ENCODE data around the gene MVB12A.
A peak's percentile ranks its signal among the peaks of the same experiment; 100 is the strongest.

Gene MVB12A

DNA sequence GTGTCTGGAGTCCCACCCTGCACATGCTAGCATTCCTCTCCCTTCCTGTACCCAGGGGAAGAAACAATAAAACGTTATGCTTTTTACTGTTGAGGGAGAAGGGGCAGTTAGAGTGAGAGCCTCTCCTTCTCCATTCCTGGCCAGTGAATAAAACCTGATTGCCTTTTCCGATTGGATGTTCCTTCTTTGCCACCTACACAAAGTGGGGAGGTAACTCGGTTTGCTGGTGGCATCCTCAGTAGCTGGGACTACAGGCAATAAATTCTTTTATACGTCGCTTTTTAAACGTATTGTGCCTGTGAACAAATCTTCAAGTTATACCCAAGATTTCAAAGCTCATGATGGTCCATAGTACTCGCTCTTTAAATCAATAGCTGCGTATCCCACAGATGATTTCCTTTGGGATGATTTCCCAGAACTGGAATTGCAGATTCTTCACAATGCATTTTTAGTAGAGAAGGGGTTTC, 660 bp upstream of the MVB12A start:
- no CpG with 5 or more reads among the region's 8 CpGs for WGBS, 2 donors (ENCODE audit: extremely low coverage in 2 of 2, insufficient read length in 2 of 2, insufficient replicate concordance in 1 of 2)
- peak overlapping the region; percentile 31 for H3K4me2 ChIP-seq (ENCODE audit: insufficient read depth, low read length, poor library complexity, severe bottlenecking)
- H3K4me1 ChIP-seq (ENCODE audit: control insufficient read depth in 2 of 2, insufficient read depth in 1 of 2, low read depth in 1 of 2, low read length in 2 of 2) = peaks cover 3 to 14% of the 10 kb centered on the region in 2 donors
- H2BK15ac ChIP-seq (ENCODE audit: low read length) = no peak overlapping the region
- no peak overlapping the region for H3K14ac ChIP-seq (ENCODE audit: low read length)
- H3K9me3 ChIP-seq (replicated peaks in 1 of 2; ENCODE audit: control insufficient read depth in 2 of 2, insufficient read depth in 1 of 2, low read depth in 1 of 2, low read length in 2 of 2) = no peaks in the 10 kb centered on the region
- H3K36me3 ChIP-seq (replicated peaks in 1 of 2; ENCODE audit: control insufficient read depth in 2 of 2, insufficient read depth in 2 of 2, low read length in 2 of 2) = peaks cover 2 to 4% of the 10 kb centered on the region in 2 donors
- no peak overlapping the region for H3K4ac ChIP-seq (ENCODE audit: low read length)
- H2AK5ac ChIP-seq (ENCODE audit: low read depth, low read length) = no peak overlapping the region
- H3K23ac ChIP-seq (ENCODE audit: low read depth, low read length, poor library complexity) = no peak overlapping the region
- H3K9ac ChIP-seq (ENCODE audit: low read depth, low read length, poor library complexity) = no peak overlapping the region
- peak overlapping the region; percentile 79 for H3K27ac ChIP-seq (replicated peaks; ENCODE audit: low read length)
- H3K18ac ChIP-seq (ENCODE audit: low read length) = no peak overlapping the region
- no peak overlapping the region for H2BK5ac ChIP-seq (ENCODE audit: low read length)
- H2BK12ac ChIP-seq (ENCODE audit: low read length) = no peak overlapping the region
- H3K27me3 ChIP-seq (ENCODE audit: control insufficient read depth in 3 of 3, insufficient read depth in 3 of 3, low read depth in 1 of 3, low read length in 3 of 3) = no peaks in the 10 kb centered on the region
- H2AFZ ChIP-seq (ENCODE audit: low read length) = peak overlapping the region; percentile 79
- DNase-seq (ENCODE audit: low spot score) = no peak
- H2BK120ac ChIP-seq (ENCODE audit: low read depth, low read length) = no peak overlapping the region
- H3K79me1 ChIP-seq (ENCODE audit: low read depth, low read length) = peaks cover 4% of the 10 kb centered on the region
- H4K8ac ChIP-seq (ENCODE audit: low read depth, low read length) = no peak overlapping the region
- H3K4me3 ChIP-seq (ENCODE audit: low read length in 2 of 2) = peak overlapping the region; percentile 56 to 69
- no peak overlapping the region for H4K91ac ChIP-seq (ENCODE audit: low read depth, low read length, poor library complexity)

DNA sequence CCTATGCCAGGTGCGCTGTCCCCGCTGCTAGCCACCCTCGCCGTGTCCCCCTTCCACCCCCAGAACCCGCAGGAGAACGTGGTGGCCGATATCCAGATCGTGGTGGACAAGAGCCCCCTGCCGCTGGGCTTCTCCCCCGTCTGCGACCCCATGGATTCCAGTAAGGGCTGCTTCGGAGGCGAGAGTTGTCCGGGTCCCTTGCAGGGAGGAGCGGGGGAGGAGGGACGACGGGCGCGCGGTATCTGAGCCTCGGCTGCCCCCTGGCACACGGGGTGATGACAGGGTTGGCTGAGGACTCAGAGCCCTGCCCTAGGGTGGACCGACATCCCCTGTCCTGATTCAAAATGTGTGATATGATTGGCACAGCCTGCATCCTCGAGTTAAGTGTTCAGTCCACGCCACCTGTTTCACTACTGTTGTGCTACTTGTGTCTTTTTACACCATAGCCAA, 653 bp downstream of the MVB12A start:
- H4K91ac ChIP-seq (ENCODE audit: low read depth, low read length, poor library complexity) = peak overlapping the region; percentile 64
- H3K9ac ChIP-seq (ENCODE audit: low read depth, low read length, poor library complexity) = peak overlapping the region; percentile 92
- H3K36me3 ChIP-seq (replicated peaks in 1 of 2; ENCODE audit: control insufficient read depth in 2 of 2, insufficient read depth in 2 of 2, low read length in 2 of 2) = peaks cover 2 to 4% of the 10 kb centered on the region in 2 donors
- peak overlapping the region; percentile 87 for H2BK5ac ChIP-seq (ENCODE audit: low read length)
- no peak overlapping the region for H3K27ac ChIP-seq (replicated peaks; ENCODE audit: low read length)
- peak overlapping the region; percentile 99 for H2AK5ac ChIP-seq (ENCODE audit: low read depth, low read length)
- peak overlapping the region; percentile 89 for H3K4me2 ChIP-seq (ENCODE audit: insufficient read depth, low read length, poor library complexity, severe bottlenecking)
- H3K27me3 ChIP-seq (ENCODE audit: control insufficient read depth in 3 of 3, insufficient read depth in 3 of 3, low read depth in 1 of 3, low read length in 3 of 3) = no peaks in the 10 kb centered on the region
- H3K4me3 ChIP-seq (ENCODE audit: low read length in 2 of 2) = peak overlapping the region; percentile 69 to 86
- no peak overlapping the region for H3K4ac ChIP-seq (ENCODE audit: low read length)
- no CpG with 5 or more reads among the region's 25 CpGs for WGBS, 2 donors (ENCODE audit: extremely low coverage in 2 of 2, insufficient read length in 2 of 2, insufficient replicate concordance in 1 of 2)
- peak overlapping the region; percentile 85 for H3K23ac ChIP-seq (ENCODE audit: low read depth, low read length, poor library complexity)
- peaks cover 6 to 17% of the 10 kb centered on the region in 2 donors for H3K4me1 ChIP-seq (ENCODE audit: control insufficient read depth in 2 of 2, insufficient read depth in 1 of 2, low read depth in 1 of 2, low read length in 2 of 2)
- peak overlapping the region; percentile 58 for H2BK12ac ChIP-seq (ENCODE audit: low read length)
- H2BK120ac ChIP-seq (ENCODE audit: low read depth, low read length) = peak overlapping the region; percentile 83
- peak overlapping the region; percentile 100 for H2AFZ ChIP-seq (ENCODE audit: low read length)
- H3K9me3 ChIP-seq (replicated peaks in 1 of 2; ENCODE audit: control insufficient read depth in 2 of 2, insufficient read depth in 1 of 2, low read depth in 1 of 2, low read length in 2 of 2) = no peaks in the 10 kb centered on the region
- H3K18ac ChIP-seq (ENCODE audit: low read length) = peak overlapping the region; percentile 95
- H2BK15ac ChIP-seq (ENCODE audit: low read length) = peak overlapping the region; percentile 98
- H3K14ac ChIP-seq (ENCODE audit: low read length) = peak overlapping the region; percentile 94
- DNase-seq (ENCODE audit: low spot score) = no peak
- H3K79me1 ChIP-seq (ENCODE audit: low read depth, low read length) = peaks cover 4% of the 10 kb centered on the region
- H4K8ac ChIP-seq (ENCODE audit: low read depth, low read length) = peak overlapping the region; percentile 98

DNA sequence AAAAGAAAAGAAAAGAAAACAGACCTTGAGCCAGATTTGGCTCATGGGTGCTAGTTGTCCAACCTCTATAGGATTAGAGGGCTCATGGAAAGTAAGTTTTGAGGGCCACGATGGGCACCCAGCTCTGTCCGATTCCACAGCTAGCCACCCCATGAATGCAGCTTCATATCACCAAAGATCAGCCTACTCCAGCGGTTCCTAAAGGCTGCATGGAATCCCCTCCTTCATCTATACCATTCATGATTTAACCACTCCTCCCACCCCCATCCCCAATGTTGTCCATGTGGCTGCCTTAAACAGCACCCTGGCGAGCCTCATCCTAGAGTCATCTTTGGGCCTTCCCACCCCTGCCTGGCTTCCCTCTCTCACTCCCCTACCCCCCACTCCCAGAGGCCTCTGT, 2.1 kb downstream of the MVB12A start:
- H3K36me3 ChIP-seq (replicated peaks in 1 of 2; ENCODE audit: control insufficient read depth in 2 of 2, insufficient read depth in 2 of 2, low read length in 2 of 2) = peaks cover 2 to 4% of the 10 kb centered on the region in 2 donors
- H2BK120ac ChIP-seq (ENCODE audit: low read depth, low read length) = no peak overlapping the region
- DNase-seq (ENCODE audit: low spot score) = no peak
- no peaks in the 10 kb centered on the region for H3K9me3 ChIP-seq (replicated peaks in 1 of 2; ENCODE audit: control insufficient read depth in 2 of 2, insufficient read depth in 1 of 2, low read depth in 1 of 2, low read length in 2 of 2)
- H3K27ac ChIP-seq (replicated peaks; ENCODE audit: low read length) = no peak overlapping the region
- no peaks in the 10 kb centered on the region for H3K27me3 ChIP-seq (ENCODE audit: control insufficient read depth in 3 of 3, insufficient read depth in 3 of 3, low read depth in 1 of 3, low read length in 3 of 3)
- H2AFZ ChIP-seq (ENCODE audit: low read length) = no peak overlapping the region
- no peak overlapping the region for H2BK12ac ChIP-seq (ENCODE audit: low read length)
- peaks cover 6 to 16% of the 10 kb centered on the region in 2 donors for H3K4me1 ChIP-seq (ENCODE audit: control insufficient read depth in 2 of 2, insufficient read depth in 1 of 2, low read depth in 1 of 2, low read length in 2 of 2)
- no peak overlapping the region for H3K4me2 ChIP-seq (ENCODE audit: insufficient read depth, low read length, poor library complexity, severe bottlenecking)
- no peak overlapping the region for H4K91ac ChIP-seq (ENCODE audit: low read depth, low read length, poor library complexity)
- H3K79me1 ChIP-seq (ENCODE audit: low read depth, low read length) = peaks cover 4% of the 10 kb centered on the region
- H3K14ac ChIP-seq (ENCODE audit: low read length) = no peak overlapping the region
- H2AK5ac ChIP-seq (ENCODE audit: low read depth, low read length) = no peak overlapping the region
- no peak overlapping the region for H3K18ac ChIP-seq (ENCODE audit: low read length)
- WGBS, 2 donors (ENCODE audit: extremely low coverage in 2 of 2, insufficient read length in 2 of 2, insufficient replicate concordance in 1 of 2) = no CpG with 5 or more reads among the region's 4 CpGs
- H4K8ac ChIP-seq (ENCODE audit: low read depth, low read length) = no peak overlapping the region
- no peak overlapping the region for H3K9ac ChIP-seq (ENCODE audit: low read depth, low read length, poor library complexity)
- H3K4me3 ChIP-seq (ENCODE audit: low read length in 2 of 2) = no peak overlapping the region
- no peak overlapping the region for H3K23ac ChIP-seq (ENCODE audit: low read depth, low read length, poor library complexity)
- H3K4ac ChIP-seq (ENCODE audit: low read length) = no peak overlapping the region
- H2BK5ac ChIP-seq (ENCODE audit: low read length) = no peak overlapping the region
- no peak overlapping the region for H2BK15ac ChIP-seq (ENCODE audit: low read length)

DNA sequence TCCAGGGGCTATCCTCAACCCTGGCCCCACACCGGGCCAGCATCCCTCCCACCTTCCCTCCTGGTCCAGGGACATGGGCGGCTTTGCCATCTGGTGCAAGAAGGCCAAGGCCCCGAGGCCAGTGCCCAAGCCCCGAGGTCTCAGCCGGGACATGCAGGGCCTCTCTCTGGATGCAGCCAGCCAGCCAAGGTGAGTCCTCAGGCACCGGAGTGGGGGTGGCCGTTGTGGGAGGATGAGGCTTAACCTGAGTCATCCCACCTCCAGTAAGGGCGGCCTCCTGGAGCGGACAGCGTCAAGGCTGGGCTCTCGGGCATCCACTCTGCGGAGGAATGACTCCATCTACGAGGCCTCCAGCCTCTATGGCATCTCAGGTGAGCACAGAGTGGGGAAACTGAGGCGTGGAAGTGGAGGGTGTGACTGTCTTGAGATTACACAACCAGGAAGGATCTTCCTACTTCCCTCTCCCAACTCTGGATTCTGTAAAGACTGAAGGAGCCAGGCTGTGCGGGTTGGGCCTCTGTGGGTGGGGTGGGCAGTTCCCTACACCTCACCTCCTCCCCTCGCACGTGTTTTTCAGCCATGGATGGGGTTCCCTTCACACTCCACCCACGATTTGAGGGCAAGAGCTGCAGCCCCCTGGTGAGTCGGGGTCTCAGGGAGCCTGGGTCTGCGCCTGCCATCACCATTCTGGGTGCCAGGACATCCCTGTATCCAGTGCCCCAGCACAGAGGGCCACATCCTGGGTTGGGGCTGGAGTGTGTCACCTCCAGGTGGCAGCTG, 3.8 kb downstream of the MVB12A start:
- peaks cover 2 to 4% of the 10 kb centered on the region in 2 donors for H3K36me3 ChIP-seq (replicated peaks in 1 of 2; ENCODE audit: control insufficient read depth in 2 of 2, insufficient read depth in 2 of 2, low read length in 2 of 2)
- no peak overlapping the region for H3K27ac ChIP-seq (replicated peaks; ENCODE audit: low read length)
- no peak overlapping the region for H3K4me2 ChIP-seq (ENCODE audit: insufficient read depth, low read length, poor library complexity, severe bottlenecking)
- H3K27me3 ChIP-seq (ENCODE audit: control insufficient read depth in 3 of 3, insufficient read depth in 3 of 3, low read depth in 1 of 3, low read length in 3 of 3) = no peaks in the 10 kb centered on the region
- H3K14ac ChIP-seq (ENCODE audit: low read length) = no peak overlapping the region
- no peak overlapping the region for H4K8ac ChIP-seq (ENCODE audit: low read depth, low read length)
- no peak overlapping the region for H3K9ac ChIP-seq (ENCODE audit: low read depth, low read length, poor library complexity)
- no peak for DNase-seq (ENCODE audit: low spot score)
- no peak overlapping the region for H3K23ac ChIP-seq (ENCODE audit: low read depth, low read length, poor library complexity)
- H2BK120ac ChIP-seq (ENCODE audit: low read depth, low read length) = no peak overlapping the region
- no peak overlapping the region for H3K4ac ChIP-seq (ENCODE audit: low read length)
- no peak overlapping the region for H2BK15ac ChIP-seq (ENCODE audit: low read length)
- peaks cover 6 to 16% of the 10 kb centered on the region in 2 donors for H3K4me1 ChIP-seq (ENCODE audit: control insufficient read depth in 2 of 2, insufficient read depth in 1 of 2, low read depth in 1 of 2, low read length in 2 of 2)
- no peak overlapping the region for H2BK5ac ChIP-seq (ENCODE audit: low read length)
- peak overlapping the region; percentile 40 for H2AK5ac ChIP-seq (ENCODE audit: low read depth, low read length)
- WGBS, 2 donors (ENCODE audit: extremely low coverage in 2 of 2, insufficient read length in 2 of 2, insufficient replicate concordance in 1 of 2) = no CpG with 5 or more reads among the region's 20 CpGs
- H3K18ac ChIP-seq (ENCODE audit: low read length) = no peak overlapping the region
- H4K91ac ChIP-seq (ENCODE audit: low read depth, low read length, poor library complexity) = no peak overlapping the region
- H3K9me3 ChIP-seq (replicated peaks in 1 of 2; ENCODE audit: control insufficient read depth in 2 of 2, insufficient read depth in 1 of 2, low read depth in 1 of 2, low read length in 2 of 2) = no peaks in the 10 kb centered on the region
- no peak overlapping the region for H2AFZ ChIP-seq (ENCODE audit: low read length)
- peak overlapping the region in 1 of 2 donors; percentile 16 for H3K4me3 ChIP-seq (ENCODE audit: low read length in 2 of 2)
- H2BK12ac ChIP-seq (ENCODE audit: low read length) = no peak overlapping the region
- H3K79me1 ChIP-seq (ENCODE audit: low read depth, low read length) = peaks cover 4% of the 10 kb centered on the region

Data from neuronal stem cell (in vitro differentiated cells).